Osteocyte (in vitro differentiated cells): Measurements from ENCODE around the gene PLBD2. TPM values are rescaled to one million over a fixed set of nuclear protein-coding genes. Genes with fewer than 3 reads are reported as not detected.

Experiments used
- DNase-seq: peaks from one replicate; pipeline ENCODE4 v3.0.0; 2021; ENCODE audit warnings: mixed read lengths; ENCODE audit not compliant: unreplicated experiment; ENCODE audit errors: extremely low spot score
- H3K27ac Mint-ChIP-seq: one replicate; pipeline ENCODE4 v1.8.0; 2021; ENCODE audit warnings: mild to moderate bottlenecking, mixed read lengths; ENCODE audit not compliant: unreplicated experiment
- H3K27me3 Mint-ChIP-seq: one replicate; pipeline ENCODE4 v1.8.0; 2021; ENCODE audit warnings: mixed read lengths; ENCODE audit not compliant: unreplicated experiment
- H3K36me3 Mint-ChIP-seq: one replicate; pipeline ENCODE4 v1.8.0; 2021; ENCODE audit warnings: mixed read lengths; ENCODE audit not compliant: unreplicated experiment
- H3K4me1 Mint-ChIP-seq: one replicate; pipeline ENCODE4 v1.8.0; 2021; ENCODE audit warnings: mixed read lengths; ENCODE audit not compliant: unreplicated experiment
- H3K4me3 Mint-ChIP-seq: one replicate; pipeline ENCODE4 v1.8.0; 2021; ENCODE audit warnings: mild to moderate bottlenecking, moderate library complexity, mixed read lengths; ENCODE audit not compliant: unreplicated experiment
- H3K9me3 Mint-ChIP-seq: one replicate; pipeline ENCODE4 v1.8.0; 2021; ENCODE audit warnings: mixed read lengths; ENCODE audit not compliant: unreplicated experiment
- CTCF ChIP-seq: fragments of 200-600 bp; sonication (generic); IDR thresholded peaks from 2 replicates; pipeline ENCODE4 v1.5.0; 2021; ENCODE audit warnings: antibody characterized with exemption, mild to moderate bottlenecking, moderate library complexity
- total RNA-seq: library from RNA; stranded (reverse); gene quantifications from 2 replicates; pipeline ENCODE4 v1.2.1, GENCODE V29; 2021

The PLBD2 gene
- total RNA-seq, 1 donor from 2014 or later, result 103 TPM

GRCh38 chr12:113391650-113392337, 33.4 kb downstream of the PLBD2 start:
- no peak for DNase-seq
- no peak overlapping the region for H3K27ac Mint-ChIP-seq
- H3K9me3 Mint-ChIP-seq, result no peaks in the 10 kb centered on the region
- no peaks in the 10 kb centered on the region for H3K4me1 Mint-ChIP-seq
- no peaks in the 10 kb centered on the region for H3K27me3 Mint-ChIP-seq
- no peak for TF ChIP-seq CTCF
- H3K4me3 Mint-ChIP-seq, result no peak overlapping the region
- H3K36me3 Mint-ChIP-seq, result peaks cover 10% of the 10 kb centered on the region

GRCh38 chr12:113392520-113392919, 34.1 kb downstream of the PLBD2 start:
- no peak overlapping the region for H3K4me3 Mint-ChIP-seq

GRCh38 chr12:113392988-113393579, 34.7 kb downstream of the PLBD2 start:
- no peak overlapping the region for H3K27ac Mint-ChIP-seq
- DNase-seq, result no peak
- peaks cover 4% of the 10 kb centered on the region for H3K27me3 Mint-ChIP-seq
- no peak overlapping the region for H3K4me3 Mint-ChIP-seq
- H3K36me3 Mint-ChIP-seq, result peaks cover 6% of the 10 kb centered on the region
- H3K4me1 Mint-ChIP-seq, result no peaks in the 10 kb centered on the region
- H3K9me3 Mint-ChIP-seq, result no peaks in the 10 kb centered on the region
- no peak for TF ChIP-seq CTCF

More at GRCh38 chr12:113392520-113392919, 34.1 kb downstream of the PLBD2 start:
- no peaks in the 10 kb centered on the region for H3K9me3 Mint-ChIP-seq
- no peaks in the 10 kb centered on the region for H3K4me1 Mint-ChIP-seq
- H3K36me3 Mint-ChIP-seq, result peaks cover 8% of the 10 kb centered on the region
- DNase-seq, result no peak
- H3K27me3 Mint-ChIP-seq, result peaks cover 1% of the 10 kb centered on the region
- H3K27ac Mint-ChIP-seq, result no peak overlapping the region
- no peak for TF ChIP-seq CTCF

- Mint-ChIP-seq H3K4me1 (no peaks in the 10 kb centered on the region), H3K9me3 (no peaks in the 10 kb centered on the region), H3K36me3 (peaks cover 3% of the 10 kb centered on the region), H3K27ac (no peak overlapping the region), H3K4me3 (no peak overlapping the region), H3K27me3 (peaks cover 4% of the 10 kb centered on the region)
- no peak for TF ChIP-seq CTCF
- DNase-seq, result no peak
Measured at GRCh38 chr12:113393749-113394148, 35.4 kb downstream of the PLBD2 start.

GRCh38 chr12:113395119-113395518, 36.7 kb downstream of the PLBD2 start:
- DNase-seq, result no peak
- TF ChIP-seq CTCF, result no peak
- Mint-ChIP-seq H3K4me3 (no peak overlapping the region), H3K27me3 (peaks cover 4% of the 10 kb centered on the region), H3K36me3 (no peaks in the 10 kb centered on the region), H3K4me1 (no peaks in the 10 kb centered on the region), H3K27ac (no peak overlapping the region), H3K9me3 (no peaks in the 10 kb centered on the region)
